Mesendoderm (in vitro differentiated cells): ENCODE results near the gene GATAD2A.

Experiments
- DNase-seq: peaks from one replicate; pipeline ENCODE4 v3.0.0; 2013
- H2AK5ac ChIP-seq: 2 replicates; pipeline ENCODE4 v1.6.1; 2013; ENCODE audit warnings: low read length, inconsistent platforms
- H2BK120ac ChIP-seq: 2 replicates; pipeline ENCODE4 v1.6.1; 2013; ENCODE audit warnings: low read depth, mild to moderate bottlenecking, low read length, moderate library complexity, mixed read lengths
- H2BK15ac ChIP-seq: replicated peaks from 2 replicates; pipeline ENCODE4 v1.6.1; 2013; ENCODE audit warnings: low read depth, mild to moderate bottlenecking, moderate library complexity
- H2BK5ac ChIP-seq: 2 replicates; pipeline ENCODE4 v1.6.1; 2013; ENCODE audit warnings: low read length, inconsistent platforms
- H3K18ac ChIP-seq: 2 replicates; pipeline ENCODE4 v1.6.1; 2013; ENCODE audit warnings: mild to moderate bottlenecking, low read length, mixed read lengths
- H3K23ac ChIP-seq: one replicate; pipeline ENCODE4 v1.6.1; 2013; ENCODE audit warnings: low read length
- H3K27ac ChIP-seq: 2 replicates; pipeline ENCODE4 v1.5.1; 2013; ENCODE audit warnings: low read depth, mild to moderate bottlenecking, inconsistent platforms, low read length, moderate library complexity
- H3K27me3 ChIP-seq: 2 replicates; pipeline ENCODE4 v1.6.1; 2013; ENCODE audit warnings: low read length, control low read depth, mild to moderate bottlenecking, inconsistent platforms; ENCODE audit not compliant: insufficient read depth, poor library complexity
- H3K36me3 ChIP-seq: 2 replicates; pipeline ENCODE4 v1.6.1; 2013; ENCODE audit warnings: low read length, inconsistent platforms; ENCODE audit not compliant: control insufficient read depth, insufficient read depth
- H3K4ac ChIP-seq: one replicate; pipeline ENCODE4 v1.6.1; 2013; ENCODE audit warnings: low read depth, mild to moderate bottlenecking, low read length, moderate library complexity
- H3K4me1 ChIP-seq: 2 replicates; pipeline ENCODE4 v1.6.1; 2013; ENCODE audit warnings: low read depth, low read length, inconsistent platforms; ENCODE audit not compliant: control insufficient read depth
- H3K4me2 ChIP-seq: 2 replicates; pipeline ENCODE4 v1.6.1; 2013; ENCODE audit warnings: low read length
- H3K4me3 ChIP-seq: 2 replicates; pipeline ENCODE4 v1.5.1; 2013; ENCODE audit warnings: mild to moderate bottlenecking, low read length
- H3K56ac ChIP-seq: one replicate; pipeline ENCODE4 v1.6.1; 2013; ENCODE audit warnings: low read length
- H3K79me1 ChIP-seq: 2 replicates; pipeline ENCODE4 v1.6.1; 2013; ENCODE audit warnings: low read length, inconsistent platforms
- H3K79me2 ChIP-seq: 2 replicates; pipeline ENCODE4 v1.6.1; 2013; ENCODE audit warnings: mild to moderate bottlenecking, low read length; ENCODE audit not compliant: control insufficient read depth, insufficient read depth
- H3K9ac ChIP-seq: 2 replicates; pipeline ENCODE4 v1.6.1; 2013; ENCODE audit warnings: low read length, inconsistent platforms
- H4K5ac ChIP-seq: one replicate; pipeline ENCODE4 v1.6.1; 2013; ENCODE audit warnings: low read length
- H4K8ac ChIP-seq: one replicate; pipeline ENCODE4 v1.6.1; 2013; ENCODE audit warnings: low read depth, mild to moderate bottlenecking, control low read depth, low read length, moderate library complexity
- WGBS: extraction: QIAGEN DNeasy Blood & Tissue Kit; methylation state at CpG from one replicate; pipeline ENCODE4 v1.1.7; 2013; ENCODE audit warnings: low lambda C conversion rate, missing lambda C conversion rate; ENCODE audit not compliant: insufficient coverage; ENCODE audit errors: extremely low coverage; 5-methylcytosine and 5-hydroxymethylcytosine counted together

GATAD2A gene

DNA sequence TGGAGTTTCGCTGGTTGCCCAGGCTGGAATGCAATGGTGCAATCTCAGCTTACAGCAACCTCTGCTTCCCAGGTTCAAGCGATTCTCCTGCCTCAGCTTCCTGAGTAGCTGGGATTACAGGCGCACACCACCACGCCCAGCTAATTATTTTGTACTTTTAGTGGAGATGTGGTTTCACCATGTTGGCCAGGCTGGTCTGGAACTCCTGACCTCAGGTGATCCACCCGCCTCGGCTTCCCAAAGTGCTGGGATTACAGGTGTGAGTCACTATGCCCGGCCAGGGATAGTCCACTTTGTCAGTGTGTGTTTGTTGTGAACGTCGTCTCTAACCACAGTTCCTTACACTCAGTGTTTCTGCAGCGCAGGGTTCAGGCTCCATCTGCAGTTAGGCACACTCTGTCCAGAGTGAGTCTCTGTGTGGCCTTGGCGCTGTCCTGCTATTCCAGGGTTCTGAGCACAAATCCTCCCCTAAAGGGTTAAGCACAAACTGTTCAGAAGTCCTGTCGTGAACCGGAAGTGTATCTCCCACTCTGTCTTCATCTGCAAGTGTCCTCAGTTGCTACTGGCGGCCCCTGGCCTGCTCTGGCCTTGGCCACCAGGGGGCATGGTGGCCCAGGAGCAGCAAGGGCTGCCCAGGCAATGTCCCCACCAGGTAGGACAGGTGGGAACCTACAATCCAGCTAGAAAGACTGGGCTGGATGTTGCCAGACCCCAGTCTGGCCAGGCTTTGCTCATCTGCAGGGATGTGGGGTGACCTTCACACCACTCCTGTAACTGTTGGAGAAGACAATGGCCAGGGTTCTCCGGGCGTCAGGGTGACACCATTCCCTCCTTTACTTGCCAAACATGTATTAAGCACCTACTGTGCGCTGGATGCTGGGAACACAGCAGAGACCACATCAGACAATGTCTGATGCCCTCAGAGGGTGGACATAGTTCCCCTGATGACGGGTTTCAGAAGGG, 38.8 kb upstream of the GATAD2A start:
- Histone ChIP-seq H3K4ac (no peak overlapping the region), H3K4me2 (no peak overlapping the region), H3K18ac (no peak overlapping the region), H4K5ac (no peak overlapping the region), H3K23ac (no peak overlapping the region), H3K27me3 (no peaks in the 10 kb centered on the region), H3K79me2 (no peaks in the 10 kb centered on the region), H2AK5ac (no peak overlapping the region), H4K8ac (no peak overlapping the region), H3K9ac (no peak overlapping the region), H3K36me3 (no peaks in the 10 kb centered on the region), H2BK15ac (no peak overlapping the region), H2BK5ac (no peak overlapping the region), H2BK120ac (no peak overlapping the region), H3K79me1 (no peaks in the 10 kb centered on the region), H3K4me1 (no peaks in the 10 kb centered on the region), H3K4me3 (no peak overlapping the region), H3K27ac (no peak overlapping the region), H3K56ac (peak overlapping the region; percentile 88)
- DNase-seq = peak; percentile 94
- no CpG with 5 or more reads among the region's 18 CpGs for WGBS

DNA sequence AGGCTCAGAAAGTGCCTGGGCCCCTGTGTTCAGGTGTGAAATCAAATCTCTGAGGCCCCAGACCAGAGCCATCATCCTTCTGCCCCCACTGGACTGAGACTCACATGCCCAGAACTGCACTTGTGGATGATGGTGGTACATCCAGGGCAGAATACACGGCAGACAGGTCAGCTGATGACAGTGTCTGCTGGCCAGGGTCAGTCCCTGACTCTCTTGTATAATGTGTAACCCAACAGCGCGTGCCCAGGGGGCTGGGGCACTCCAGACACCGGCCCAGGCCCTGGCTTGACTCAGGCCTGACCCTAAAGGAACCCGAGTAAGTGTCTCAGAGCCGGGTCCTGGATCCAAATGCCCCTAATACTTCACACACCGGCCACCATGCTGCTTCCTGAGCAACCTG, 37.4 kb upstream of the GATAD2A start:
- Histone ChIP-seq H3K79me1 (no peaks in the 10 kb centered on the region), H3K27me3 (no peaks in the 10 kb centered on the region), H2BK120ac (no peak overlapping the region), H3K27ac (no peak overlapping the region), H2BK15ac (no peak overlapping the region), H3K4me2 (no peak overlapping the region), H3K18ac (no peak overlapping the region), H3K4ac (no peak overlapping the region), H2BK5ac (no peak overlapping the region), H3K4me1 (no peaks in the 10 kb centered on the region), H3K56ac (no peak overlapping the region), H3K9ac (no peak overlapping the region), H4K8ac (no peak overlapping the region), H2AK5ac (no peak overlapping the region), H3K79me2 (no peaks in the 10 kb centered on the region), H3K36me3 (no peaks in the 10 kb centered on the region), H4K5ac (no peak overlapping the region), H3K23ac (no peak overlapping the region), H3K4me3 (no peak overlapping the region)
- no CpG with 5 or more reads among the region's 7 CpGs for WGBS
- no peak for DNase-seq

- no peak overlapping the region for H3K18ac ChIP-seq
- H3K9ac ChIP-seq = no peak overlapping the region
- H3K4me1 ChIP-seq = no peaks in the 10 kb centered on the region
- no peak overlapping the region for H4K8ac ChIP-seq
- H3K79me1 ChIP-seq = no peaks in the 10 kb centered on the region
- no peak overlapping the region for H4K5ac ChIP-seq
- no peak for DNase-seq
- H3K23ac ChIP-seq = no peak overlapping the region
- no peak overlapping the region for H3K4me2 ChIP-seq
- H3K4me3 ChIP-seq = no peak overlapping the region
- H3K27ac ChIP-seq = no peak overlapping the region
- H2BK5ac ChIP-seq = no peak overlapping the region
- no peaks in the 10 kb centered on the region for H3K36me3 ChIP-seq
- no peak overlapping the region for H2BK120ac ChIP-seq
- H2AK5ac ChIP-seq = no peak overlapping the region
- WGBS = no CpG with 5 or more reads among the region's 8 CpGs
- H3K56ac ChIP-seq = no peak overlapping the region
- no peak overlapping the region for H2BK15ac ChIP-seq
- no peaks in the 10 kb centered on the region for H3K27me3 ChIP-seq
- H3K4ac ChIP-seq = no peak overlapping the region
- H3K79me2 ChIP-seq = no peaks in the 10 kb centered on the region
Observed at GRCh38 chr19:19371059-19371458, 34.4 kb upstream of the GATAD2A start.

GRCh38 chr19:19372656-19373416, 32.6 kb upstream of the GATAD2A start:
- Histone ChIP-seq H3K4me1 (peaks cover 2% of the 10 kb centered on the region), H4K5ac (no peak overlapping the region), H3K79me2 (no peaks in the 10 kb centered on the region), H3K23ac (no peak overlapping the region), H2AK5ac (no peak overlapping the region), H3K18ac (no peak overlapping the region), H3K79me1 (no peaks in the 10 kb centered on the region), H2BK15ac (no peak overlapping the region), H3K27me3 (no peaks in the 10 kb centered on the region), H3K4me3 (no peak overlapping the region), H3K36me3 (no peaks in the 10 kb centered on the region), H3K9ac (no peak overlapping the region), H3K56ac (peak overlapping the region; percentile 25), H4K8ac (no peak overlapping the region), H3K27ac (no peak overlapping the region), H3K4ac (no peak overlapping the region), H2BK120ac (no peak overlapping the region), H3K4me2 (no peak overlapping the region), H2BK5ac (no peak overlapping the region)
- DNase-seq = peak; percentile 51
- WGBS = no CpG with 5 or more reads among the region's 8 CpGs

GRCh38 chr19:19379527-19379926, 25.9 kb upstream of the GATAD2A start:
- Histone ChIP-seq H3K4me1 (peaks cover 2% of the 10 kb centered on the region), H3K4me3 (no peak overlapping the region), H3K79me1 (no peaks in the 10 kb centered on the region), H2BK15ac (no peak overlapping the region), H3K79me2 (no peaks in the 10 kb centered on the region), H2AK5ac (no peak overlapping the region), H2BK120ac (no peak overlapping the region), H4K8ac (no peak overlapping the region), H3K4me2 (no peak overlapping the region), H3K4ac (no peak overlapping the region), H3K56ac (no peak overlapping the region), H3K27ac (no peak overlapping the region), H3K36me3 (no peaks in the 10 kb centered on the region), H3K9ac (no peak overlapping the region), H3K18ac (no peak overlapping the region), H4K5ac (no peak overlapping the region), H3K23ac (no peak overlapping the region), H2BK5ac (no peak overlapping the region), H3K27me3 (no peaks in the 10 kb centered on the region)
- no CpG with 5 or more reads among the region's 2 CpGs for WGBS
- no peak for DNase-seq
